K562 (cell line): ENCODE results near the gene PDE12.

Experiments used
- CREB1 ChIP-seq, 2 experiments: sonication (generic) in 1 of 2; formaldehyde crosslinking in 1 of 2; IDR thresholded peaks; 2 replicates each; pipeline versions ENCODE4 v1.6.1 to v1.8.0; 2012 to 2022; ENCODE audit warnings: inconsistent platforms in 1 of 2, mild to moderate bottlenecking in 1 of 2, missing genetic modification reagents in 1 of 2, moderate library complexity in 1 of 2
- CTCF ChIP-seq, 3 experiments: IDR thresholded peaks in 2 of 3; conservative IDR thresholded peaks in 1 of 3; 2 replicates each; pipeline ENCODE4 v1.5.1; 2011 to 2012; ENCODE audit warnings: low read length in 3 of 3, mild to moderate bottlenecking in 3 of 3, control low read depth in 2 of 3, improper control_type of control experiment in 1 of 3, inconsistent platforms in 1 of 3, low read depth in 1 of 3, mixed read lengths in 1 of 3, moderate library complexity in 1 of 3; ENCODE audit not compliant: insufficient read depth in 2 of 3
- ERF ChIP-seq: fragments of 450-650 bp; formaldehyde crosslinking; IDR thresholded peaks from 2 replicates; pipeline ENCODE4 v1.4.0; 2020; ENCODE audit warnings: mild to moderate bottlenecking, mixed read lengths
- ETV6 ChIP-seq, 3 experiments: fragments of 150-350 bp in 1 of 3; sonication (generic) in 1 of 3; formaldehyde crosslinking in 1 of 3; IDR thresholded peaks; 2 replicates each; pipeline versions ENCODE4 v1.6.1 to v1.8.0; 2014 to 2022; ENCODE audit warnings: borderline replicate concordance in 2 of 3, low read depth in 2 of 3, antibody characterized with exemption in 1 of 3, low read length in 1 of 3, mild to moderate bottlenecking in 1 of 3, missing genetic modification reagents in 1 of 3
- EZH2 ChIP-seq: IDR thresholded peaks from 2 replicates; pipeline ENCODE4 v1.6.1; 2012; ENCODE audit warnings: low read depth, mild to moderate bottlenecking, inconsistent platforms, low read length, borderline replicate concordance
- FUS ChIP-seq: fragments of 200-400 bp; formaldehyde crosslinking; optimal IDR thresholded peaks from 2 replicates; pipeline ENCODE3; 2017; ENCODE audit warnings: low read depth, low read length
- MLX ChIP-seq, 2 experiments: fragments of 450-650 bp in 1 of 2; sonication (generic) in 1 of 2; formaldehyde crosslinking; conservative IDR thresholded peaks; 2 replicates each; pipeline versions ENCODE4 v1.4.0 to v1.8.1; 2020 to 2022; ENCODE audit warnings: mild to moderate bottlenecking in 1 of 2, missing genetic modification reagents in 1 of 2
- USF2 ChIP-seq: sonication (generic); formaldehyde crosslinking; IDR thresholded peaks from 2 replicates; pipeline ENCODE4 v1.5.0; 2020; ENCODE audit warnings: missing genetic modification reagents
- ZNF24 ChIP-seq: fragments of 450-650 bp; IDR thresholded peaks from 2 replicates; pipeline ENCODE4 v1.6.1; 2016
- TF ChIP-seq, protein P1 (sequence below): fragments of 450-650 bp; formaldehyde crosslinking; IDR thresholded peaks from 2 replicates; pipeline ENCODE4 v1.4.0; 2022; ENCODE audit warnings: missing genetic modification characterization

DNA sequence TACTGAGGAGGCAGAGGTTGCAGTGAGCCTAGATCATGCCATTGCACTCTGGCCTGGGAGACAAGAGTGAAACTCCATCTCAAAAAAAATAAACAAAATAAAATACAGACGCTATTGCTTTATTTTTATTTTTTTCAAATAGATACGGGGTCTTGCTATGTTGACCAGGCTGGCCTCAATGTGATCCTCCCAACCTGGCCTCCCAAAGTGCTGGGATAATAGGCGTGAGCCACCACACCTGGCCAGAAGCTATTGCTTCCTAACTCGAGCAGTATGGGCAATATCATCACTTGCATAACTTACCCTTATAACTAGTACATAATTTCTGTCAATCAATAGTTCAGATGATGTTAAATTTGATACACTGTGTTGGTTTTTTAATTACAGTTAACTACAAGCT is 38.1 kb downstream of the PDE12 start:
- TF ChIP-seq CTCF (IDR thresholded peaks at IDR 0.05 in 2 of 3, conservative IDR thresholded peaks at IDR 0.05 in 1 of 3; ENCODE audit: insufficient read depth in 2 of 3, low read depth in 1 of 3, low read length in 3 of 3) = no peak
- TF ChIP-seq, protein P1, sequence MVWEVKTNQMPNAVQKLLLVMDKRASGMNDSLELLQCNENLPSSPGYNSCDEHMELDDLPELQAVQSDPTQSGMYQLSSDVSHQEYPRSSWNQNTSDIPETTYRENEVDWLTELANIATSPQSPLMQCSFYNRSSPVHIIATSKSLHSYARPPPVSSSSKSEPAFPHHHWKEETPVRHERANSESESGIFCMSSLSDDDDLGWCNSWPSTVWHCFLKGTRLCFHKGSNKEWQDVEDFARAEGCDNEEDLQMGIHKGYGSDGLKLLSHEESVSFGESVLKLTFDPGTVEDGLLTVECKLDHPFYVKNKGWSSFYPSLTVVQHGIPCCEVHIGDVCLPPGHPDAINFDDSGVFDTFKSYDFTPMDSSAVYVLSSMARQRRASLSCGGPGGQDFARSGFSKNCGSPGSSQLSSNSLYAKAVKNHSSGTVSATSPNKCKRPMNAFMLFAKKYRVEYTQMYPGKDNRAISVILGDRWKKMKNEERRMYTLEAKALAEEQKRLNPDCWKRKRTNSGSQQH = no peak
- TF ChIP-seq EZH2 = no peak
- TF ChIP-seq ETV6 (IDR thresholded peaks at IDR 0.05; ENCODE audit: borderline replicate concordance in 1 of 2, low read depth in 2 of 2, low read length in 1 of 2) = no peak
- TF ChIP-seq ETV6 (CRISPR knock-in tag; IDR thresholded peaks at IDR 0.05; ENCODE audit: borderline replicate concordance) = no peak
- TF ChIP-seq MLX (CRISPR knock-in tag; conservative IDR thresholded peaks at IDR 0.05) = no peak
- TF ChIP-seq CREB1 (IDR thresholded peaks at IDR 0.05) = no peak
- TF ChIP-seq CREB1 (CRISPR knock-in tag; IDR thresholded peaks at IDR 0.05) = no peak
- no peak for TF ChIP-seq ERF (CRISPR knock-in tag)
- TF ChIP-seq FUS = no peak
- TF ChIP-seq USF2 (CRISPR knock-in tag) = no peak
- TF ChIP-seq ZNF24 = no peak
